GM12873 (cell line): ENCODE results near the gene GHRH.

ENCODE experiments used
- TF ChIP-seq, protein P1 (sequence below): IDR thresholded peaks from 2 replicates; pipeline ENCODE4 v1.5.1; 2012; ENCODE audit warnings: low read depth, mild to moderate bottlenecking, moderate library complexity, low read length, control low read depth; ENCODE audit not compliant: insufficient read depth; ENCODE audit errors: missing control alignments

Gene GHRH, protein sequence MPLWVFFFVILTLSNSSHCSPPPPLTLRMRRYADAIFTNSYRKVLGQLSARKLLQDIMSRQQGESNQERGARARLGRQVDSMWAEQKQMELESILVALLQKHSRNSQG

DNA sequence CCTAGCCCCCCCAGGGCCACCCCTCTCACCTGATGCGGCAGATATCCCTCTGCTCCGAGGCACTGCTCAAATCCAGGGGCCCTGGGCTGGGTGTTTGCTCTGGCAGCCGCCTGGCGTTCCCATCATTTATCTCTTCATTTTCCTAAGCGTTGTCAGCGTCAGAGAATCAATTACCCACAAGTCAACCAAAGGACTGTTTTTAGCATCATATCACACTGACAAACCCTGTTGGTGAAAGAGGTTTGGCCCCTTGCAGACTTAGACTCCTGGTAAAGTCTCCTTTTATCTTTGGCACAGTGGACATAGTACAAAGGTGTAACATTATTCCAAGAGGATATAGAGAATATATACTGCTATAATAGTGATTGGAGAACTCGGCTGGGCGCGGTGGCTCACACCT lies at the start of gene GHRH:
GHRH (minus strand) TSS at position 101 of the 400 bp plus-strand sequence. CDS start 4,925 bp downstream, outside the sequence.
- TF ChIP-seq, protein P1, sequence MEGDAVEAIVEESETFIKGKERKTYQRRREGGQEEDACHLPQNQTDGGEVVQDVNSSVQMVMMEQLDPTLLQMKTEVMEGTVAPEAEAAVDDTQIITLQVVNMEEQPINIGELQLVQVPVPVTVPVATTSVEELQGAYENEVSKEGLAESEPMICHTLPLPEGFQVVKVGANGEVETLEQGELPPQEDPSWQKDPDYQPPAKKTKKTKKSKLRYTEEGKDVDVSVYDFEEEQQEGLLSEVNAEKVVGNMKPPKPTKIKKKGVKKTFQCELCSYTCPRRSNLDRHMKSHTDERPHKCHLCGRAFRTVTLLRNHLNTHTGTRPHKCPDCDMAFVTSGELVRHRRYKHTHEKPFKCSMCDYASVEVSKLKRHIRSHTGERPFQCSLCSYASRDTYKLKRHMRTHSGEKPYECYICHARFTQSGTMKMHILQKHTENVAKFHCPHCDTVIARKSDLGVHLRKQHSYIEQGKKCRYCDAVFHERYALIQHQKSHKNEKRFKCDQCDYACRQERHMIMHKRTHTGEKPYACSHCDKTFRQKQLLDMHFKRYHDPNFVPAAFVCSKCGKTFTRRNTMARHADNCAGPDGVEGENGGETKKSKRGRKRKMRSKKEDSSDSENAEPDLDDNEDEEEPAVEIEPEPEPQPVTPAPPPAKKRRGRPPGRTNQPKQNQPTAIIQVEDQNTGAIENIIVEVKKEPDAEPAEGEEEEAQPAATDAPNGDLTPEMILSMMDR = no peak

DNA sequence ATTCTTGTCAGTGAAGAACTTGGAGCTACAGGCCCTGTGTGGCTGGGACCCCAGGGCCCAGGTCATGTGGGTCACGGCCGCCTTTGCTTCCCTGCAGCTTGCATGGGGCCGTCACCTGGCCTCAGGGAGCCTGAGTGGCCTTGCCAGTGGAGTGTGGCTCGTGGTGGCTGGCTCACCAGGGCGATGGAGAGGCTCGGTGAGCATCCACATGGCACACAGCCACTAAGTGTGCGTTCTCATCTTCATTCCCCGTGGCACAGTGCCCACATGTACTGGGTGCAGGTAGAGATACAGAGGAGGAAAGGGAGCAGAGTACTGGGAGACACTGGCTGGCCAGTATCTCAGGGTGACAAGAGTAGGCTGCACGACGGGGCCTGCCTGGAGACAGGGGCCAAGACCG lies 49.3 kb upstream of the GHRH start:
- TF ChIP-seq, protein P1 = no peak

DNA sequence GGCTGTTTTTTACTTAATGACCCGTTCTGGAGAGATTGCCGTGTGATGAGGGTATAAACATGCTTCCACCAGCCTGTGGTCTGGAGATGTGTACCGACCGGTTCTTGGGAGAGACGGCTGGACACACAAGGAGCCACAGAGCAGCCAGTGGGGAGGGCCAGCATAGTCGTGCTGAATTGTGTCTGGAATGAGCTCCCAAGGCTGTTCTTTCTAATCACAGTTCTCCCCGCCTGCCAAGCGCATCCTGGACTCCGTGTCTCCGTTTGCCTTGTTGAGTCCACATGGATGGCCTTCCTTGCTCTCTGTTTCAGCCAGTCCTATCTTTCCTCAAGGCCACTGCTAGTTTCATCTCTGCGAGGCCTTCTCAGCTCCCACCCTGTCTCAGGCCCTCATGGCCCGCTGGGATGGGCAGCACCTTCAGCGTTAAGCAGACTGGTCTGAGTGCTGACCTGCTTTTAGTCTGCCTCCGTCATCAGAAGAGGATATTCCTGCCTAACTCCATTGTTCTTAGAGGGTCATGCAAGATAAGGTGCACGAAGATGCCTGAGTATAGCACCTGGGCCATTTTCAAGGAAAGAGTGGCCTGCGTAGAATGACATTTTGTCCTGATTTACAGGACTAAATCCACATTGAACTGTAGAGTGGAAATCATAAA lies 48.4 kb upstream of the GHRH start:
- TF ChIP-seq, protein P1 = no peak

DNA sequence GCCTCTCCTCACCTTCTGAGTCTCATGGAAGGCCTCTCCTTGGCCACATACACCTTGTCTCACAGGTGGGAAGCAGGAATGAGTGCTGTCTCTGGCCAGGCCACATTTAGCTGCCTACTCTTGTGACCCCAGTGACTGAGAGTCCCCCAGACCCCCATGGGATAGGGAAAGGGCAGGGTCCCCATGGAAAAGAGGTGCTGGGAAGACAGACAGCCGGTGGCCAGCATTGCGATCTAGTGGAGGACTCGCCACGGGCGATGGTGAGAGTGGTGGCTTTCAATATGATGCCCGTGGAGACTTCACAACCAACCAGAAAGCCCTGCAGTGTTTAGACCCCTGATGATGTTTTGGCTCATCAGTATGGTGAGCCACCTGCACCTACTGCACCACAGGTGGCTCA lies 47.7 kb upstream of the GHRH start:
- TF ChIP-seq, protein P1 = no peak

DNA sequence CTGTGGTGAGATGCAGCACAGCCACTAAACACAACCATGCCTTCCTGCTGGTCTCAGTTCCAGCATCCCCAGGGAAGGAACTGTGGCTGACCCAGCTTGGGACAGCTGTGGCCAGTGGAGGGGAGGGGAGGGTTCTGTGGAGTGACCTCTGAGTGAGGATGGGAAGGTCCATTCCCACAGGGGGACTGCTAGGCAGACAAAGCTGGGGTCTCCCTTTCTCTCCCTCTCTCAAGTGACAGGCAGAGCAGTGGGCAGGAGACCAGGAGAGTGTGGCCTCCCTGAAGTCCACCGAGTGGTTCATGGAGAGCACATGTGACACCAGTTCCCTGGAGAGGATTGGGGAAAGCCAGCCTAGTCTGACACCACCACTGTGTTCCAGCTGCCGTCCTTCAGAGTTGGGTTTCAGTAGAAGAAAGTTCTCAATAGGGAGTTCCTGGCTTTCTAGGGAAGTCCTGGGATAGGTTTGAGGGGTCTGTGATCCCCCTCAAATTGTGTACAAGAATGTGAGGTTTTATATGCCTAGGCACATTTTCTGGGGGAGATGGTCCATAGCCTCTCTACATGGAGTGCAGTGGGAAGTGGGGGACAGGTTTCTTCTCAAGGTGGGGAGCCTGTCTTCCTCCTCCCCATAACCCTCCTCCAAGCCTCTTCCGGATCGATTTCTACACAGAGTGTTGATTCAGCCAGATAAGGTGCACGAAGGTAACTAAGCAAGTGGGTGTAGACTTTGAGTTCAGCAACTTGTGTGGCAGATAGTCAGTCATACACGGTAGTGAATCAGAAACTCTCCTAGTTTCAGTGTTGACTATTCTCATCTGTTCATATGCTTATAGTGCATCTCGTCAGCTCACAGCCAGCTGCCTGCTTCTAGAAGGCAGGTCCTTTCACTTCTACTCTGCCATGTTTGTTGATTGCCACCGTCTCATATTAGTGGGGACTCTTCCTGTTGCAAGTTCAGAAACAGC lies 46.8 kb upstream of the GHRH start:
- TF ChIP-seq, protein P1 = no peak

DNA sequence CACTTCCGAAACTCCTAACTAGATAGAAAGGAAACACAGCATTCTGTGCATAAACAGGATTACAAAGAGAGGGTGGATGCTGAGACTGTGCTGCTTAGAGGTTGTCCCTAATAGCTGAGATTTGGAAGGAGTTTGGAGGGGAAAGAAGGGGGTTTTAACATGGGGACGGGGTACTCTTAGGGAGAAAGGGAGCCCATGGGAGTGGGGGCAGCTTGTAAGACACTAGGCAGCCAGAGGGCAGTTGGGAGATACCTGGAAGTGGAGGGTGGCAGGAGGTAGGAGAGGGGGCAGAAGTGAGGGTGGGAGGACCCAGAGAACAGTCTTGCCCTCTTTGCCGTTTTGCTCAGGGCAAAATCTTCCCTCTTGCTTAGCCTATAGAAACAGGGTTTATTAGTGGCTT lies 44.2 kb upstream of the GHRH start:
- TF ChIP-seq, protein P1 = no peak

DNA sequence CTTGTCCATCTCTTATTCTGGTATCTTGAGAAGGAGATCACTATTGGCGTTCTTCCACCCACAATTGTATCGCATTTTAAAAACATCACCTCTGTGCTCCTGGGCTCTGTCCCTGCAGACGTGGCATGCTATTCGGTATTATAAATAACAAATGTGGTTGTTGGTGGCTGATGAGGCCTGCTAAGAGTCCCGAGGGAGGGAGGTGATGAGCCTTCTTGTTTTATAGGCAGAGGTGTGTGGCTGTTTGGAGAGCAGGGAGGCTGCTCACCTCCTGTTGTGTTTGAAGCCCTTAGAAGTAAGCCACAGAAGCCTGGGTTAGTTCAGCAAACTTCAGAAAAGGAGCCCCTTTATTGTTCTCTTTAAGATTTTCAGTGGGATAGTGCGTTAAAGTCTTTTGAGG lies 43.5 kb upstream of the GHRH start:
- TF ChIP-seq, protein P1 = no peak
